K562 treated with DMSO at 1 percent for 4 hours (cell line): Measurements from ENCODE around the gene LHFPL2. TPM values are rescaled to one million over a fixed set of nuclear protein-coding genes. Genes with fewer than 3 reads are reported as not detected.

Experiments
- total RNA-seq: library from RNA; unstranded; fragments of 300-600 nt; gene quantifications from 2 replicates; pipeline ENCODE4 v1.2.3, GENCODE V29; 2022; ENCODE audit not compliant: insufficient read depth

The LHFPL2 gene
- 4.1 and 5.0 TPM in 2 replicates for total RNA-seq

GRCh38 chr5:78648359-78649210 is at the start of gene LHFPL2:
TSS of gene LHFPL2 (minus strand) at chr5:78648772. CDS start at chr5:78510213, 138,559 bp downstream.

